Measurements from ENCODE around the gene GMDS. TPM values are rescaled to one million over a fixed set of nuclear protein-coding genes. Genes with fewer than 3 reads are reported as not detected.

GMDS gene
- total RNA-seq, 5 donors from 2014 or later (not counting 1 experiment from before 2014, with no cell fraction given): 12.9 to 21.5 (median 14.6) TPM

GRCh38 chr6:1657116-1657770 lies 588.2 kb downstream of the GMDS start:
- Histone ChIP-seq H3K9me3 (no peaks in the 10 kb centered on the region), H3K27ac (ENCODE audit: low read length) (no peak overlapping the region), H3K4me3 (ENCODE audit: control insufficient read depth in 1 of 2, extremely low read depth in 1 of 2, low read length in 1 of 2) (no peak overlapping the region), H3K27me3 (replicated peaks in 1 of 2; ENCODE audit: control insufficient read depth in 2 of 2, extremely low read depth in 1 of 2, insufficient read depth in 2 of 2, low read length in 1 of 2) (no peaks in the 10 kb centered on the region), H3K36me3 (ENCODE audit: control insufficient read depth in 2 of 2, extremely low read depth in 1 of 2, insufficient read depth in 1 of 2, low read length in 1 of 2) (no peaks in the 10 kb centered on the region), H3K4me1 (ENCODE audit: control insufficient read depth in 1 of 2, extremely low read depth in 1 of 2, insufficient read depth in 2 of 2, low read length in 2 of 2) (no peaks in the 10 kb centered on the region)
- no peak for DNase-seq
- ChIA-PET CTCF (no interaction called here), POLR2A (no interaction called here)
- WGBS (ENCODE audit: insufficient coverage): 90% methylated on average over 12 of the region's 13 CpGs
- Mint-ChIP-seq H3K4me3 (no peak overlapping the region), H3K36me3 (peaks cover 16% of the 10 kb centered on the region), H3K9me3 (no peaks in the 10 kb centered on the region), H3K27ac (no peak overlapping the region), H3K27me3 (no peaks in the 10 kb centered on the region), H3K4me1 (no peaks in the 10 kb centered on the region)
- no peak for ATAC-seq (replicated peaks in 1 of 4)

GRCh38 chr6:1654054-1654453 lies 591.4 kb downstream of the GMDS start:
- no peaks in the 10 kb centered on the region for H3K27me3 Mint-ChIP-seq
- Histone ChIP-seq H3K27ac (ENCODE audit: low read length) (no peak overlapping the region), H3K27me3 (replicated peaks in 1 of 2; ENCODE audit: control insufficient read depth in 2 of 2, extremely low read depth in 1 of 2, insufficient read depth in 2 of 2, low read length in 1 of 2) (no peaks in the 10 kb centered on the region), H3K4me1 (ENCODE audit: control insufficient read depth in 1 of 2, extremely low read depth in 1 of 2, insufficient read depth in 2 of 2, low read length in 2 of 2) (no peaks in the 10 kb centered on the region), H3K9me3 (no peaks in the 10 kb centered on the region), H3K36me3 (ENCODE audit: control insufficient read depth in 2 of 2, extremely low read depth in 1 of 2, insufficient read depth in 1 of 2, low read length in 1 of 2) (no peaks in the 10 kb centered on the region), H3K4me3 (ENCODE audit: control insufficient read depth in 1 of 2, extremely low read depth in 1 of 2, low read length in 1 of 2) (no peak overlapping the region)
- H3K27ac Mint-ChIP-seq: no peak overlapping the region
- ChIA-PET POLR2A (no interaction called here), CTCF (no interaction called here)
- H3K4me1 Mint-ChIP-seq: no peaks in the 10 kb centered on the region
- no CpG with 5 or more reads among the region's 4 CpGs for WGBS (ENCODE audit: insufficient coverage)
- H3K9me3 Mint-ChIP-seq: no peaks in the 10 kb centered on the region
- H3K4me3 Mint-ChIP-seq: no peak overlapping the region
- no peak for DNase-seq
- H3K36me3 Mint-ChIP-seq: peaks cover 10% of the 10 kb centered on the region
- ATAC-seq (replicated peaks in 1 of 4): no peak

GRCh38 chr6:1652842-1653241 lies 592.6 kb downstream of the GMDS start:
- Histone ChIP-seq H3K36me3 (ENCODE audit: control insufficient read depth in 2 of 2, extremely low read depth in 1 of 2, insufficient read depth in 1 of 2, low read length in 1 of 2) (no peaks in the 10 kb centered on the region), H3K9me3 (no peaks in the 10 kb centered on the region), H3K4me1 (ENCODE audit: control insufficient read depth in 1 of 2, extremely low read depth in 1 of 2, insufficient read depth in 2 of 2, low read length in 2 of 2) (no peaks in the 10 kb centered on the region), H3K27me3 (replicated peaks in 1 of 2; ENCODE audit: control insufficient read depth in 2 of 2, extremely low read depth in 1 of 2, insufficient read depth in 2 of 2, low read length in 1 of 2) (no peaks in the 10 kb centered on the region), H3K4me3 (ENCODE audit: control insufficient read depth in 1 of 2, extremely low read depth in 1 of 2, low read length in 1 of 2) (no peak overlapping the region), H3K27ac (ENCODE audit: low read length) (no peak overlapping the region)
- POLR2A ChIA-PET: no interaction called here
- Mint-ChIP-seq H3K27me3 (no peaks in the 10 kb centered on the region), H3K4me1 (no peaks in the 10 kb centered on the region), H3K9me3 (no peaks in the 10 kb centered on the region), H3K27ac (no peak overlapping the region), H3K4me3 (no peak overlapping the region), H3K36me3 (peaks cover 10% of the 10 kb centered on the region)
- no peak for ATAC-seq (replicated peaks in 1 of 4)
- 94% methylated on average over 7 of the region's 10 CpGs for WGBS (ENCODE audit: insufficient coverage)
- no peak for DNase-seq
- CTCF ChIA-PET: interaction anchor here in 1 of 2 donors (0.6 kb wide), 1 partner anchor 1233 kb away, joined by 3 read pairs; no protein-coding TSS in a partner anchor

- whole genome bisulfite sequencing (ENCODE audit: insufficient coverage): no CpG with 5 or more reads among the region's 3 CpGs
- no peaks in the 10 kb centered on the region for H3K27me3 Mint-ChIP-seq
Measured at GRCh38 chr6:1651362-1651761, 594.0 kb downstream of the GMDS start.

GRCh38 chr6:1645466-1646185 lies 599.8 kb downstream of the GMDS start:
- Mint-ChIP-seq H3K4me3 (no peak overlapping the region), H3K27ac (no peak overlapping the region), H3K9me3 (no peaks in the 10 kb centered on the region), H3K36me3 (peaks cover 3% of the 10 kb centered on the region), H3K4me1 (no peaks in the 10 kb centered on the region), H3K27me3 (no peaks in the 10 kb centered on the region)
- no peak overlapping the region for H3K27ac ChIP-seq (ENCODE audit: low read length)
- no peak for DNase-seq
- peaks cover 0 to 3% of the 10 kb centered on the region in 2 donors for H3K36me3 ChIP-seq (ENCODE audit: control insufficient read depth in 2 of 2, extremely low read depth in 1 of 2, insufficient read depth in 1 of 2, low read length in 1 of 2)
- H3K9me3 ChIP-seq: no peaks in the 10 kb centered on the region
- no peak overlapping the region for H3K4me3 ChIP-seq (ENCODE audit: control insufficient read depth in 1 of 2, extremely low read depth in 1 of 2, low read length in 1 of 2)
- no peaks in the 10 kb centered on the region for H3K4me1 ChIP-seq (ENCODE audit: control insufficient read depth in 1 of 2, extremely low read depth in 1 of 2, insufficient read depth in 2 of 2, low read length in 2 of 2)
- no peaks in the 10 kb centered on the region for H3K27me3 ChIP-seq (replicated peaks in 1 of 2; ENCODE audit: control insufficient read depth in 2 of 2, extremely low read depth in 1 of 2, insufficient read depth in 2 of 2, low read length in 1 of 2)
- ChIA-PET POLR2A (no interaction called here), CTCF (no interaction called here)
- 97% methylated on average over 12 of the region's 14 CpGs for WGBS (ENCODE audit: insufficient coverage)
- ATAC-seq (replicated peaks in 1 of 4): no peak

More at GRCh38 chr6:1651362-1651761, 594.0 kb downstream of the GMDS start:
- Mint-ChIP-seq H3K4me3 (no peak overlapping the region), H3K27ac (no peak overlapping the region), H3K36me3 (peaks cover 7% of the 10 kb centered on the region), H3K9me3 (no peaks in the 10 kb centered on the region), H3K4me1 (no peaks in the 10 kb centered on the region)
- CTCF ChIA-PET: interaction anchor here in 1 of 2 donors (0.5 kb wide), 1 partner anchor 38 kb away, joined by 3 read pairs; no protein-coding TSS in a partner anchor
- Histone ChIP-seq H3K27ac (ENCODE audit: low read length) (no peak overlapping the region), H3K4me1 (ENCODE audit: control insufficient read depth in 1 of 2, extremely low read depth in 1 of 2, insufficient read depth in 2 of 2, low read length in 2 of 2) (no peaks in the 10 kb centered on the region), H3K9me3 (no peaks in the 10 kb centered on the region), H3K36me3 (ENCODE audit: control insufficient read depth in 2 of 2, extremely low read depth in 1 of 2, insufficient read depth in 1 of 2, low read length in 1 of 2) (no peaks in the 10 kb centered on the region), H3K4me3 (ENCODE audit: control insufficient read depth in 1 of 2, extremely low read depth in 1 of 2, low read length in 1 of 2) (no peak overlapping the region), H3K27me3 (replicated peaks in 1 of 2; ENCODE audit: control insufficient read depth in 2 of 2, extremely low read depth in 1 of 2, insufficient read depth in 2 of 2, low read length in 1 of 2) (no peaks in the 10 kb centered on the region)
- DNase-seq (no peak), ATAC-seq (replicated peaks in 1 of 4) (no peak)
- POLR2A ChIA-PET: interaction anchor here (0.6 kb wide), 3 partner anchors 19 to 259 kb away, joined by 3 to 4 read pairs (median 3); no protein-coding TSS in a partner anchor

- Mint-ChIP-seq H3K27me3 (no peaks in the 10 kb centered on the region), H3K4me1 (no peaks in the 10 kb centered on the region), H3K36me3 (peaks cover 3% of the 10 kb centered on the region), H3K9me3 (no peaks in the 10 kb centered on the region), H3K4me3 (no peak overlapping the region), H3K27ac (no peak overlapping the region)
- CTCF ChIA-PET: interaction anchor here in 1 of 2 donors (0.7 kb wide), 1 partner anchor 38 kb away, joined by 7 read pairs; no protein-coding TSS in a partner anchor
- Histone ChIP-seq H3K9me3 (no peaks in the 10 kb centered on the region), H3K27me3 (replicated peaks in 1 of 2; ENCODE audit: control insufficient read depth in 2 of 2, extremely low read depth in 1 of 2, insufficient read depth in 2 of 2, low read length in 1 of 2) (no peaks in the 10 kb centered on the region), H3K4me1 (ENCODE audit: control insufficient read depth in 1 of 2, extremely low read depth in 1 of 2, insufficient read depth in 2 of 2, low read length in 2 of 2) (no peaks in the 10 kb centered on the region), H3K36me3 (ENCODE audit: control insufficient read depth in 2 of 2, extremely low read depth in 1 of 2, insufficient read depth in 1 of 2, low read length in 1 of 2) (peaks cover 0 to 3% of the 10 kb centered on the region in 2 donors), H3K27ac (ENCODE audit: low read length) (no peak overlapping the region), H3K4me3 (ENCODE audit: control insufficient read depth in 1 of 2, extremely low read depth in 1 of 2, low read length in 1 of 2) (no peak overlapping the region)
- DNase-seq: no peak
- no peak for ATAC-seq (replicated peaks in 1 of 4)
- POLR2A ChIA-PET: no interaction called here
- WGBS (ENCODE audit: insufficient coverage): 65% methylated on average over 5 of the region's 12 CpGs
Measured at GRCh38 chr6:1644516-1645060, 600.8 kb downstream of the GMDS start.

Data from T-cell (primary cell).